Kidney (tissue), 14 donors: Measurements from ENCODE around the gene CUBN. TPM values are rescaled to one million over a fixed set of nuclear protein-coding genes. Genes with fewer than 3 reads are reported as not detected.

Experiments used
- DNase-seq, 5 donors: peaks; one replicate each; pipeline ENCODE4 v3.0.0-alpha.2; 2013 to 2020
- FAIRE-seq: peaks from 2 replicates; lab custom pipeline; 2012; peaks lifted over from hg19 to GRCh38; lab: Jason Lieb, UNC
- H3K27ac ChIP-seq, 2 donors: one replicate each; pipeline ENCODE4 v1.7.0; 2013; ENCODE audit warnings: low read depth in 2 of 2, low read length in 2 of 2, inconsistent platforms in 1 of 2
- H3K27me3 ChIP-seq: one replicate; pipeline ENCODE4 v1.7.1; 2013; ENCODE audit warnings: low read length, inconsistent platforms; ENCODE audit not compliant: control insufficient read depth, insufficient read depth
- H3K36me3 ChIP-seq, 3 donors: one replicate each; pipeline versions ENCODE4 v1.7.0 to v1.7.1; 2013; ENCODE audit warnings: low read length in 3 of 3, control low read depth in 1 of 3, inconsistent platforms in 1 of 3; ENCODE audit not compliant: insufficient read depth in 3 of 3, control insufficient read depth in 2 of 3
- H3K4me1 ChIP-seq, 3 donors: one replicate each; pipeline versions ENCODE4 v1.7.0 to v1.7.1; 2013; ENCODE audit warnings: low read length in 3 of 3, inconsistent platforms in 1 of 3, low read depth in 1 of 3; ENCODE audit not compliant: control insufficient read depth in 2 of 3, insufficient read depth in 2 of 3
- H3K4me3 ChIP-seq, 3 donors: one replicate each; pipeline versions ENCODE4 v1.7.0 to v1.8.1; 2013; ENCODE audit warnings: low read length in 3 of 3, control low read depth in 1 of 3, inconsistent platforms in 1 of 3
- H3K9ac ChIP-seq, 3 donors: one replicate each; pipeline versions ENCODE4 v1.7.0 to v1.7.1; 2013; ENCODE audit warnings: low read length in 3 of 3, control low read depth in 1 of 3, inconsistent platforms in 1 of 3
- H3K9me3 ChIP-seq, 3 donors: one replicate each; pipeline versions ENCODE4 v1.7.0 to v1.7.1; 2013; ENCODE audit warnings: low read length in 3 of 3, control low read depth in 1 of 3, inconsistent platforms in 1 of 3; ENCODE audit not compliant: control insufficient read depth in 2 of 3, insufficient read depth in 1 of 3
- intact Hi-C: fragments of 100-400 bp; cut with DNase I; formaldehyde crosslinking; loops from one replicate; pipeline ENCODE4 v1.11.1; 2022
- polyA plus RNA-seq: library from polyadenylated mRNA; stranded (reverse); fragments of 350-450 nt; fragmentation: Illumina TruSeq; extraction: RNeasy Lipid Tissue Mini Kit (QIAGEN cat#74804); gene quantifications from one replicate; pipeline ENCODE4 v1.2.3, GENCODE V29; 2014; ENCODE audit warnings: low read depth, low replicate concordance; ENCODE audit not compliant: insufficient read depth
- total RNA-seq: library from RNA; stranded (reverse); fragmentation: NEBNext Ultra II Directional; extraction: Animal tissue kit (Norgen Biotek cat#: 25700); gene quantifications from one replicate; pipeline ENCODE4 v1.2.1, GENCODE V29; 2021
- TF ChIP-seq, protein P1 (sequence below): IDR thresholded peaks from 3 replicates; pipeline ENCODE4 v1.5.1; 2012; ENCODE audit warnings: mild to moderate bottlenecking, moderate library complexity, borderline replicate concordance; ENCODE audit not compliant: insufficient read depth; ENCODE audit errors: extremely low read depth
- donor health status: control.
- donor health status: control.
- donor health status: control.
- donor health status: control.
- donor health status: control.
- donor health status: DM: yes; HTN: yes; CAD: no.
- donor health status: Normal renal cell carcinoma (clear cell type).

CUBN gene
- total and polyA plus RNA-seq, 2 donors from 2014 or later, result 14.8 to 31.6 TPM

DNA sequence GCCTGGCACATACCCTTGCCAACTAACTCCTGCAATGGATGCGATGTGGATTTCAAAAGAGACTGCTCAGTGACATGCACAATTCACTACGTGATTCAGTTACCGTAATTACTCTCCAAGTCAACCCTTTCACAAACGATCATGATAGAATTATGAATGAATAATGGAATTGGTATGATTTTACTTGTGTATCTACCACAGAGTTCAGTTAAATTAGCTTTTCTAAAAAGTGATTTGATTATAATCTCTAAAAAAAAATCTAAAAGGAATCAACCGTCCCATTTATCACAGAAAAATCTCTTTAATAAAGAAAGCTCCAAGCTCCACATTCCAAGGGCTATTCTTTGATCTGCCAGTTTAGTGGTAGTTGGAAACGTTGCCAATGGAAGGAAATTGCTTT, 282.0 kb downstream of the CUBN start:
- TF ChIP-seq, protein P1, sequence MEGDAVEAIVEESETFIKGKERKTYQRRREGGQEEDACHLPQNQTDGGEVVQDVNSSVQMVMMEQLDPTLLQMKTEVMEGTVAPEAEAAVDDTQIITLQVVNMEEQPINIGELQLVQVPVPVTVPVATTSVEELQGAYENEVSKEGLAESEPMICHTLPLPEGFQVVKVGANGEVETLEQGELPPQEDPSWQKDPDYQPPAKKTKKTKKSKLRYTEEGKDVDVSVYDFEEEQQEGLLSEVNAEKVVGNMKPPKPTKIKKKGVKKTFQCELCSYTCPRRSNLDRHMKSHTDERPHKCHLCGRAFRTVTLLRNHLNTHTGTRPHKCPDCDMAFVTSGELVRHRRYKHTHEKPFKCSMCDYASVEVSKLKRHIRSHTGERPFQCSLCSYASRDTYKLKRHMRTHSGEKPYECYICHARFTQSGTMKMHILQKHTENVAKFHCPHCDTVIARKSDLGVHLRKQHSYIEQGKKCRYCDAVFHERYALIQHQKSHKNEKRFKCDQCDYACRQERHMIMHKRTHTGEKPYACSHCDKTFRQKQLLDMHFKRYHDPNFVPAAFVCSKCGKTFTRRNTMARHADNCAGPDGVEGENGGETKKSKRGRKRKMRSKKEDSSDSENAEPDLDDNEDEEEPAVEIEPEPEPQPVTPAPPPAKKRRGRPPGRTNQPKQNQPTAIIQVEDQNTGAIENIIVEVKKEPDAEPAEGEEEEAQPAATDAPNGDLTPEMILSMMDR, result no peak

DNA sequence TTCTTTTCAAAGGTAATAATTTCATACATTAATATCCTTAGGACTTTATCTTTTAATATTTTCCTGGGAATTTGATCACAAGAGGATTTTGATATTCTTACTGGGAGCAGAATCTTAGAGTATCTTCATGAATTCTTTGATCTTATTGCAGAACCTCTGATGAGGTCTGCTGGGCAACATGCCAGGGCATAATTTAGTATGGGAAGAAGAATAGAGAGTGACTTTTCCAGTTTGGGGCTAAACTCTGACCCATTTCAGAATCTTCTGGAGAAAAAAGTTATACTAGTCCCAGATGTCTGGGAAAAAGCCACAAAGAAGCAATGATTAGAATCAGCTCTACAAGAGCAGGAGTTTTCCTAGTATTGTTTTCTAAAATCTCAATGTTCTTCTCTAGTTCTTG, 284.4 kb downstream of the CUBN start:
- Histone ChIP-seq H3K9ac (no peak overlapping the region), H3K36me3 (peaks cover 0 to 7% (median 2%) of the 10 kb centered on the region in 3 donors), H3K9me3 (no peaks in the 10 kb centered on the region), H3K27me3 (no peaks in the 10 kb centered on the region), H3K27ac (no peak overlapping the region), H3K4me3 (no peak overlapping the region), H3K4me1 (peaks cover 0 to 3% (median 0%) of the 10 kb centered on the region in 3 donors)
- DNase-seq (no peak), FAIRE-seq (no peak)
- intact Hi-C loops, result no loop called here
- TF ChIP-seq, protein P1, result no peak

More for the DNA sequence above, 282.0 kb downstream of the CUBN start:
- Histone ChIP-seq H3K36me3 (peaks cover 0 to 8% (median 2%) of the 10 kb centered on the region in 3 donors), H3K4me3 (no peak overlapping the region), H3K4me1 (peaks cover 0 to 3% (median 0%) of the 10 kb centered on the region in 3 donors), H3K9ac (no peak overlapping the region), H3K27me3 (no peaks in the 10 kb centered on the region), H3K9me3 (no peaks in the 10 kb centered on the region), H3K27ac (no peak overlapping the region)
- FAIRE-seq, result no peak
- intact Hi-C loops, result no loop called here
- DNase-seq, result no peak

DNA sequence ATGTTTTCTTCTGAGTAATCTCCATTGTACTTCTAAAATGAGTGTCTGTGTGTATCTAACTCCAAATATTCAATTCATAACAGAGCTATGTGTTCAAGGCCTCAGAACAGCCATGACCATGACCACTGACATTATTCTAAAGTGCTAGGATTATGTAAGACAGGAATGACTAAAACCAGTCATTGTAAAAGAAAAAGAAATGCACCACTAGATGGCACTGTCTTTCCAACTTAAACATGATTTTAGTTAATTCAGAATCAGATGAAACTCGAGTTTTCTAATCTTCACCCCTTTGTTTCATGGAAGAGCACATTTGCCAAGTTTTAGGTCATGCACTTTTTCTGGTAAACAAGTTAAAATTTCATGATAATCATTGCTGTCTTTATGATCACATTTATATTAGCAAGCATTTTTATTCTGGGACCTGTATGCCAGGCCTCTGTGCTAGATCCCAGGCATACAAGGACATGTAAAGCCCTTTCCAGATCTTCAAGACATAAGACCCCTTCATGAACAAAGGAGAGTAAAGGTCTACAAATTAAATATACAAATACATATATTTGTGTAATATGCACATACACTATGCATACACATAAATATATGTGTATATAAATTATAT, 286.2 kb downstream of the CUBN start:
- no peaks in the 10 kb centered on the region for H3K27me3 ChIP-seq
- DNase-seq, result peak in 2 of 5 donors; percentile 75 to 79
- FAIRE-seq, result peak; percentile 94

More for the DNA sequence above, 286.2 kb downstream of the CUBN start:
- H3K27ac ChIP-seq, result no peak overlapping the region
- no peak overlapping the region for H3K4me3 ChIP-seq
- H3K9ac ChIP-seq, result no peak overlapping the region
- no peaks in the 10 kb centered on the region for H3K9me3 ChIP-seq
- H3K4me1 ChIP-seq, result peaks cover 0 to 3% (median 0%) of the 10 kb centered on the region in 3 donors
- intact Hi-C loops, result loop anchor here (5.0 kb wide), 1 partner anchor 409 kb away; no protein-coding TSS in a partner anchor
- H3K36me3 ChIP-seq, result peaks cover 0 to 7% (median 2%) of the 10 kb centered on the region in 3 donors
- TF ChIP-seq, protein P1, result peak; percentile 57
